Gastroesophageal sphincter (tissue), 3 donors: Measurements from ENCODE around the gene YOD1.

ENCODE experiments used
- CTCF ChIP-seq, 4 experiments: fragments of 200-600 bp in 2 of 4; fragments of 450-650 bp in 2 of 4; sonication (generic) in 1 of 4; IDR thresholded peaks; one replicate each; pipeline ENCODE4 v1.5.1; 2017 to 2019; ENCODE audit warnings: antibody characterized with exemption in 4 of 4, mild to moderate bottlenecking in 2 of 4, moderate library complexity in 2 of 4
- EP300 ChIP-seq: sonication (generic); formaldehyde crosslinking; IDR thresholded peaks from one replicate; pipeline ENCODE4 v1.6.1; 2017; ENCODE audit warnings: antibody characterized with exemption, mild to moderate bottlenecking

- TF ChIP-seq CTCF (IDR thresholded peaks at IDR 0.05) (no peak), EP300 (no peak)
These were observed 19.0 kb upstream of the YOD1 start for GRCh38 chr1:207069858-207070506.
